GM19452 (cell line): ENCODE data around the gene RUNX1.

Experiments used
- ATAC-seq: cut with Tn5 transposase; IDR thresholded peaks from one replicate; pipeline ENCODE4 v1.9.1; 2021; ENCODE audit not compliant: unreplicated experiment

The RUNX1 gene

GRCh38 chr21:35062016-35062415 lies 12.9 kb upstream of the RUNX1 start:
- ATAC-seq, result no peak

- ATAC-seq, result no peak
Observed at GRCh38 chr21:35059742-35060141, 10.6 kb upstream of the RUNX1 start.

- ATAC-seq, result no peak
Observed at GRCh38 chr21:35058058-35058457, 9.0 kb upstream of the RUNX1 start.

GRCh38 chr21:35057428-35057827 lies 8.3 kb upstream of the RUNX1 start:
- peak; percentile 87 for ATAC-seq

GRCh38 chr21:35053356-35054096 lies 4.4 kb upstream of the RUNX1 start:
- ATAC-seq, result no peak

GRCh38 chr21:35052801-35053200 lies 3.7 kb upstream of the RUNX1 start:
- no peak for ATAC-seq

GRCh38 chr21:35051287-35051818 lies 2.3 kb upstream of the RUNX1 start:
- ATAC-seq, result no peak

GRCh38 chr21:35050348-35051286 lies 1.5 kb upstream of the RUNX1 start:
- no peak for ATAC-seq

- no peak for ATAC-seq
Observed at GRCh38 chr21:35048183-35048601, 910 bp downstream of the RUNX1 start.

- ATAC-seq, result no peak
Observed at GRCh38 chr21:35046880-35047229, 2.2 kb downstream of the RUNX1 start.

- ATAC-seq, result no peak
Observed at GRCh38 chr21:35046263-35046624, 2.9 kb downstream of the RUNX1 start.

- no peak for ATAC-seq
Observed at GRCh38 chr21:35045542-35046262, 3.4 kb downstream of the RUNX1 start.

GRCh38 chr21:35044770-35045541 lies 4.1 kb downstream of the RUNX1 start:
- no peak for ATAC-seq

GRCh38 chr21:35044128-35044527 lies 5.0 kb downstream of the RUNX1 start:
- ATAC-seq, result no peak

- peak; percentile 32 for ATAC-seq
Observed at GRCh38 chr21:35043549-35043948, 5.6 kb downstream of the RUNX1 start.

GRCh38 chr21:35042836-35043235 lies 6.3 kb downstream of the RUNX1 start:
- ATAC-seq, result no peak

- ATAC-seq, result no peak
Observed at GRCh38 chr21:35041881-35042280, 7.2 kb downstream of the RUNX1 start.

- no peak for ATAC-seq
Observed at GRCh38 chr21:35041122-35041521, 8.0 kb downstream of the RUNX1 start.

- ATAC-seq, result no peak
Observed at GRCh38 chr21:35039595-35040289, 9.4 kb downstream of the RUNX1 start.

GRCh38 chr21:35038772-35039319 lies 10.3 kb downstream of the RUNX1 start:
- no peak for ATAC-seq
